GM18517 (cell line): ENCODE results near the gene PARD3B.

ENCODE experiments used
- ATAC-seq: cut with Tn5 transposase; IDR thresholded peaks from one replicate; pipeline ENCODE4 v1.9.1; 2021; ENCODE audit warnings: mild to moderate bottlenecking, moderate library complexity; ENCODE audit not compliant: unreplicated experiment

PARD3B gene

DNA sequence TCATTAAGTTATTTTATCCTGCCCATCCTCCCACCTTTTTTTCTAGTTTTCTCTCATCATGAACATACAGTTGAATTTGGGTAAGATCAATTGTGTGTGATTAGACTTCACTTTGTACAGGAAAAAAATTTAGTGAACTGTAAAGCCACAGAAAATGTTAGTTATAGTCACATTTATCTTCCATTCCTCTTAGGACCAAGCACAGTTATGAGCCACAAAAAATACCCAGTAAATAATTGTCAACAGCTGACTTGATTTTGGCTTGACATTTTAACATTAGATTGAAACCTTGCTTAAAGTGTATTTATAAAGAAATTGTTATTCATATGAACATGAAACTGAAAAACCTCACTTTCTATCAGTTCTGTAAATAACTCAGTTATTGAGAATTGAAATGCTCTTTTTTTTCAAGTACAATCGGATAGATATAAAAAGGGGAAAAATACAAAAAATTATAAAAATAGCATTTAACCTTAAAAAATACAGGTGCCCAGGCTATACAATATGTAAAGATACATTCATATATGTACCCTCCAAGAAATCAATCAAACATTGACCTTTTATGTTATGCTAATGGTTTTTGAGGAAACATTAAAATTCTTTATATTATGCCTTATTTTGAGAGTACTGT lies 747.5 kb downstream of the PARD3B start:
- no peak for ATAC-seq

GRCh38 chr2:205293559-205293958 lies 748.3 kb downstream of the PARD3B start:
- ATAC-seq = no peak

- ATAC-seq = no peak
These were observed 751.7 kb downstream of the PARD3B start for GRCh38 chr2:205296959-205297358.

- ATAC-seq = no peak
These were observed 752.1 kb downstream of the PARD3B start for GRCh38 chr2:205297368-205297767.

GRCh38 chr2:205297846-205298245 lies 752.6 kb downstream of the PARD3B start:
- ATAC-seq = no peak

DNA sequence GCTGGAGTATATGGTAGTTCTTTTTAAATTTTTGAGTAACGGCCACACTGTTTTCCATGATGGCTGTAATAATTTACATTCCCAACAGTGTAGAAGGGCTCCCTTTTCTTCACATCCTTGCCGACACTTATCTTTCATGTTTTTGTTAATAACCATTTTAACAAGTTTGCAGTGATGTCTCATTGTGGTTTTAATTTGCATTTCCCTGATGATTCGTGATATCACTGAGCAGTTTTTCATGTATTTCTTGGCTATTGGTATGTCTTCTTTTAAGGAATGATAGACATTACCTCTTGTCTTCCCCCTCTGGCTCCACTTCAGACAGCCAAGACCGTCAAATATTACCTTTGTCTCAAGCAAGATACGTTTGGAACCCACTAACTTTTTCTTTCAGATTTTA lies 765.9 kb downstream of the PARD3B start:
- no peak for ATAC-seq

- ATAC-seq = no peak
These were observed 776.0 kb downstream of the PARD3B start for GRCh38 chr2:205321231-205321630.

- peak; percentile 36 for ATAC-seq
These were observed 778.7 kb downstream of the PARD3B start for GRCh38 chr2:205323929-205324328.

DNA sequence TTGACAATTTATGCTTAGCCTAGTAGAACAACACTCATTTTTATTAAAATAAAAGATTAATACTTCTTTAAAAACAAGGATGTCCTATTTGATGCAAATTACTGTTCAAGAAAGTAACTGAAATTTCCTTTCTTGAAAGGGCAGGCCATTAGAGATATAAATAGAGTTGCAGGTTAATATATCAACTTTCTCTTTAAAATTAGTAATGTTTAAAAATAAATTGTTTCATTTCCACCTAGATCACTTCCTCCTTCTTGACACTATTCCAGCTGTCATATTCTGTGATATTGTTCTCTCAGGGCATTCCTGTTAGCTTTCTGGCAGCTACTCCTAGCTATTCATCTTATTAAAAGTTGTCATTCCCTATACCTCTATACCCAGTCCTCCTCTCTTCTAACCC lies 779.1 kb downstream of the PARD3B start:
- peak; percentile 68 for ATAC-seq

DNA sequence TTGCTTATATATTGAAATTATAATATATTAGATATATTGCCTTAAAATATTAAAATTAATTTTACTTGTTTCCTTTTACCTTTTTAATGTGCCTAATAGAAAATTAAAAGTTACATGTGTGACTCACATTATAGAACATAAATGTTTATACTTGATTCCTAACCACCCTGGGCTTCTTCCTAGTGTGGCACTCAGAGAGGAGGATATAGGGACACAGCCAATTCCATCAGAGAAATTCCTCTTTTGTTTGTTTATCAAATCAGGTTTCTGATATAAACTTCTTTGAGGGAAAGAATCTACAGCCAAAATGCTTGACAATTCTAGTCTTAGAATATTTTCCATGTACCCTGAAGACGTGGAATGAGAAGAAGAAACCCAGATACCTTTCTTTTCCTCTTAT lies 788.1 kb downstream of the PARD3B start:
- no peak for ATAC-seq

DNA sequence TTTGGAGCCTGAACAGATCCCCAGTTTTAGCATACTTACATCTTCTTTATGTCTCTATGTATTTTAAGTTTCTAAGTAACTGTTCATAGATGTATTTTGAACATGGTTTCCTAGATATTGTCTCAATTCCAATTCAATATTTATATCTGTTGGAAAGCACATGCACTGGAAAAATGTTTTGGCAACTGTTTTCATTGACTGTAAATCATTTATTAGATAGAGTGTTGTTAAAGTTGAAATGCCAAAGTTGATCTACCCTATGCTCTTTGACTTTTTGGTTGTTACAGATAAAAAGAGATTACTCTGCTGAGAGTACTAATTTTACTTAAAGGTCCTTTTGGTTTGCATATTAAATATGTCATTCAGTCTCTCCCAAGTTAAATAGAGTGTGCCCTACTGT lies 792.0 kb downstream of the PARD3B start:
- ATAC-seq = no peak

GRCh38 chr2:205338156-205338555 lies 792.9 kb downstream of the PARD3B start:
- ATAC-seq = no peak

GRCh38 chr2:205343103-205343502 lies 797.8 kb downstream of the PARD3B start:
- ATAC-seq = no peak

DNA sequence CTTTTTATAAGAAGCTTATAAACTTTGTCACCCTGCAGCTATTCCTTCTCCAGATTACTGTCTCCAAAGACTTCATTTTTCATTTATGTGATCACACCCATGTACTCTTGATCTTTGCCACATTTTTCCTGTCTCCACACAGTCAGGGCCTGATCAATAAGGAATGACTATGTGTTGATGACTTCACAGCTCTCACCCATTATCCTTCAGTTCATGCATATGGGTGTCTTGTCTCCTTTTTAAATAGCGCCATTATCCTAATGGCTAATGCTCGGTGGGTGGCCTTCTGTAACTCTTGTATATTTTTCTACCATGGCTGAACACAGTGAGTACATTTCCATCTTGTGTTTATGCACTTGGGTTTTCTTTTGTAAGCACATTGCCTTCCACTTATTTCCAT lies 801.4 kb downstream of the PARD3B start:
- ATAC-seq = no peak

- ATAC-seq = no peak
These were observed 802.6 kb downstream of the PARD3B start for GRCh38 chr2:205347899-205348298.

DNA sequence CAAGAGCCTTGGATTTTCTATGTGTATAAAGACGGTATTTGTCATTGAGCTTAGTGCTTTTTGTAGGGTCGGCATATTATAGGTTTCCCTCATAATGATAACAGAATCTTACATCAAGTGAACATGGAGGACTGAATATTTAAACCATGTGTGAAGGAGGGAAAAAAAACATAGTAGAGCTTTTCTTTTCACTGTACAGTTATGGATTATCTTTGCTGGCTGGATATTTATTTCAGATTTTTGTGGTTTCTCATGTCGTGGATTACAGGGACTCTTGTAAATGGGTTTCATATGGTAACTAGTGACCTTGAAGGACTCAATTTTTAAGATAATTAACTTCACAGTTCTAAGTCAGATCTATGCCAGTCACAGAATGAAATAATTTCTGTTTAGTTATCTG lies 806.8 kb downstream of the PARD3B start:
- no peak for ATAC-seq

GRCh38 chr2:205352593-205352992 lies 807.3 kb downstream of the PARD3B start:
- no peak for ATAC-seq

GRCh38 chr2:205357732-205358131 lies 812.5 kb downstream of the PARD3B start:
- ATAC-seq = no peak

- no peak for ATAC-seq
These were observed 813.1 kb downstream of the PARD3B start for GRCh38 chr2:205358351-205358815.

DNA sequence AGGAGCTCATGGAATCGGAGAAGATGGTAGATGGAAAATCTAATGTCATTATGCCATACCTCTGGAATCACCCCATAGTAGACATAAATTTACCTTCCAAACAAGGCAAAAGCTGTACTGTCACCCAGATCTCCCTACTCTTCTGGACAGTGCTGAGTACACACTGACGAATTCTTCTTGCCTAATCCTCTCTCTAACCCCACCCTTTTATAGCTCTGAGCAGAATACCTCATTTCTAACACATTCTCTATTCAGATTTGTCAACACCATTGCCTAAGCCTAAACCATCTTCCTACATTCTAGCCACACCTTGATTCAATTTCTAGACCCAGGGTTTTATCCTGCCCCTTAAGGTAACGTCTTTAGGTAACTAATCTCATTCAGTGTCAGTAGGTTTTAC lies 816.0 kb downstream of the PARD3B start:
- no peak for ATAC-seq

GRCh38 chr2:205361970-205362369 lies 816.7 kb downstream of the PARD3B start:
- no peak for ATAC-seq

- ATAC-seq = no peak
These were observed 819.0 kb downstream of the PARD3B start for GRCh38 chr2:205364261-205364660.

- no peak for ATAC-seq
These were observed 821.2 kb downstream of the PARD3B start for GRCh38 chr2:205366336-205367060.
